Liver (tissue), 9 donors: ENCODE data around the gene CALML6. TPM values are rescaled to one million over a fixed set of nuclear protein-coding genes. Genes with fewer than 3 reads are reported as not detected.

Source experiments
- DNase-seq: peaks from one replicate; pipeline ENCODE4 v3.0.0-alpha.2; 2017; ENCODE audit warnings: low spot score
- H3K27ac ChIP-seq, 2 donors: one replicate each; pipeline ENCODE4 v1.7.0; 2013; ENCODE audit warnings: inconsistent platforms in 2 of 2, low read length in 2 of 2, control low read depth in 1 of 2, low read depth in 1 of 2, mild to moderate bottlenecking in 1 of 2
- H3K27me3 ChIP-seq, 4 donors: one replicate each; pipeline versions ENCODE4 v1.6.1 to v1.7.0; 2013; ENCODE audit warnings: low read length in 3 of 4, inconsistent platforms in 1 of 4, mild to moderate bottlenecking in 1 of 4, moderate library complexity in 1 of 4; ENCODE audit not compliant: control insufficient read depth in 4 of 4, insufficient read depth in 4 of 4
- H3K36me3 ChIP-seq, 4 donors: one replicate each; pipeline versions ENCODE4 v1.6.1 to v1.7.0; 2013; ENCODE audit warnings: low read length in 3 of 4, mild to moderate bottlenecking in 3 of 4, low read depth in 1 of 4, moderate library complexity in 1 of 4; ENCODE audit not compliant: control insufficient read depth in 4 of 4, insufficient read depth in 3 of 4
- H3K4me1 ChIP-seq, 4 donors: one replicate each; pipeline versions ENCODE4 v1.6.1 to v1.7.0; 2013; ENCODE audit warnings: low read length in 3 of 4, mild to moderate bottlenecking in 3 of 4, moderate library complexity in 1 of 4; ENCODE audit not compliant: control insufficient read depth in 4 of 4, insufficient read depth in 4 of 4
- H3K4me3 ChIP-seq, 3 donors: one replicate each; pipeline versions ENCODE4 v1.6.1 to v1.7.0; 2013; ENCODE audit warnings: low read length in 3 of 3, control low read depth in 1 of 3, low read depth in 1 of 3, mild to moderate bottlenecking in 1 of 3
- H3K9ac ChIP-seq, 2 donors: one replicate each; pipeline ENCODE4 v1.7.0; 2013; ENCODE audit warnings: low read length in 2 of 2, mild to moderate bottlenecking in 2 of 2, moderate library complexity in 2 of 2, control low read depth in 1 of 2, low read depth in 1 of 2
- H3K9me3 ChIP-seq, 4 donors: one replicate each; pipeline versions ENCODE4 v1.6.1 to v1.7.0; 2013; ENCODE audit warnings: low read length in 3 of 4; ENCODE audit not compliant: control insufficient read depth in 4 of 4
- EGR1 ChIP-seq, 2 donors: IDR thresholded peaks; 2 replicates each; pipeline ENCODE4 v1.6.1; 2016 to 2018; ENCODE audit warnings: antibody characterized with exemption in 2 of 2, low read depth in 2 of 2
- FOXA1 ChIP-seq: IDR thresholded peaks from 2 replicates; pipeline ENCODE4 v1.6.1; 2016; ENCODE audit warnings: antibody characterized with exemption
- FOXA2 ChIP-seq: IDR thresholded peaks from 2 replicates; pipeline ENCODE4 v1.6.1; 2016; ENCODE audit warnings: antibody characterized with exemption
- GABPA ChIP-seq, 2 donors: IDR thresholded peaks in 1 of 2; conservative IDR thresholded peaks in 1 of 2; 2 replicates each; pipeline ENCODE4 v1.6.1; 2016; ENCODE audit warnings: antibody characterized with exemption in 2 of 2, mild to moderate bottlenecking in 1 of 2, moderate library complexity in 1 of 2
- HNF4A ChIP-seq, 2 donors: conservative IDR thresholded peaks; 2 replicates each; pipeline ENCODE4 v1.6.1; 2016; ENCODE audit warnings: antibody characterized with exemption in 2 of 2, mild to moderate bottlenecking in 2 of 2
- HNF4G ChIP-seq: IDR thresholded peaks from 2 replicates; pipeline ENCODE4 v1.6.1; 2016; ENCODE audit warnings: antibody characterized with exemption
- MAX ChIP-seq: IDR thresholded peaks from 2 replicates; pipeline ENCODE4 v1.6.1; 2016; ENCODE audit warnings: antibody characterized with exemption
- NR2F2 ChIP-seq: IDR thresholded peaks from 2 replicates; pipeline ENCODE4 v1.6.1; 2016; ENCODE audit warnings: antibody characterized with exemption
- RAD21 ChIP-seq, 2 donors: IDR thresholded peaks; 2 replicates each; pipeline ENCODE4 v1.6.1; 2016; ENCODE audit warnings: antibody characterized with exemption in 2 of 2, mild to moderate bottlenecking in 2 of 2
- SP1 ChIP-seq: IDR thresholded peaks from 2 replicates; pipeline ENCODE4 v1.6.1; 2018; ENCODE audit warnings: antibody characterized with exemption, mild to moderate bottlenecking
- TAF1 ChIP-seq: conservative IDR thresholded peaks from 2 replicates; pipeline ENCODE4 v1.6.1; 2016; ENCODE audit warnings: antibody characterized with exemption, mild to moderate bottlenecking
- YY1 ChIP-seq: IDR thresholded peaks from 2 replicates; pipeline ENCODE4 v1.6.1; 2016; ENCODE audit warnings: antibody characterized with exemption, mild to moderate bottlenecking
- WGBS: extraction: QIAGEN DNeasy Blood & Tissue Kit; methylation state at CpG from one replicate; pipeline ENCODE4 v1.1.7; 2013; 5-methylcytosine and 5-hydroxymethylcytosine counted together
- polyA plus RNA-seq, 2 donors: library from polyadenylated mRNA; stranded (reverse) in 1 of 2; unstranded in 1 of 2; fragments of 200-250 nt in 1 of 2; fragments of >200 nt in 1 of 2; fragmentation: Nextera tagmentation in 1 of 2; extraction: Ambion mirVana in 1 of 2; gene quantifications; one replicate each; pipeline versions ENCODE4 v1.2.1 to v1.2.3, GENCODE V29; 2013 to 2015
- total RNA-seq, 2 donors: library from RNA; depleted of rRNA; stranded (reverse); fragments of >200 nt; gene quantifications; one replicate each; pipeline ENCODE4 v1.2.3, GENCODE V29; 2014
- TF ChIP-seq, protein P1 (sequence below): IDR thresholded peaks from 2 replicates; pipeline ENCODE4 v1.6.1; 2016; ENCODE audit warnings: antibody characterized with exemption, mild to moderate bottlenecking
- TF ChIP-seq, protein P2 (sequence below): fragments of 150-350 bp; IDR thresholded peaks from 2 replicates; pipeline ENCODE4 v1.5.1; 2017; ENCODE audit warnings: improper control_type of control experiment, low read depth, low read length; ENCODE audit not compliant: missing input control
- donor health status: healthy.
- donor health status: healthy.
- donor health status: healthy.
- donor health status: healthy.
- donor health status: healthy.

CALML6 gene
- total and polyA plus RNA-seq, 4 donors = 0.15 to 0.67 (median 0.47) TPM; not detected in 1

GRCh38 chr1:1938276-1938573, 23.2 kb downstream of the CALML6 start (continued):
- TF ChIP-seq, protein P1, sequence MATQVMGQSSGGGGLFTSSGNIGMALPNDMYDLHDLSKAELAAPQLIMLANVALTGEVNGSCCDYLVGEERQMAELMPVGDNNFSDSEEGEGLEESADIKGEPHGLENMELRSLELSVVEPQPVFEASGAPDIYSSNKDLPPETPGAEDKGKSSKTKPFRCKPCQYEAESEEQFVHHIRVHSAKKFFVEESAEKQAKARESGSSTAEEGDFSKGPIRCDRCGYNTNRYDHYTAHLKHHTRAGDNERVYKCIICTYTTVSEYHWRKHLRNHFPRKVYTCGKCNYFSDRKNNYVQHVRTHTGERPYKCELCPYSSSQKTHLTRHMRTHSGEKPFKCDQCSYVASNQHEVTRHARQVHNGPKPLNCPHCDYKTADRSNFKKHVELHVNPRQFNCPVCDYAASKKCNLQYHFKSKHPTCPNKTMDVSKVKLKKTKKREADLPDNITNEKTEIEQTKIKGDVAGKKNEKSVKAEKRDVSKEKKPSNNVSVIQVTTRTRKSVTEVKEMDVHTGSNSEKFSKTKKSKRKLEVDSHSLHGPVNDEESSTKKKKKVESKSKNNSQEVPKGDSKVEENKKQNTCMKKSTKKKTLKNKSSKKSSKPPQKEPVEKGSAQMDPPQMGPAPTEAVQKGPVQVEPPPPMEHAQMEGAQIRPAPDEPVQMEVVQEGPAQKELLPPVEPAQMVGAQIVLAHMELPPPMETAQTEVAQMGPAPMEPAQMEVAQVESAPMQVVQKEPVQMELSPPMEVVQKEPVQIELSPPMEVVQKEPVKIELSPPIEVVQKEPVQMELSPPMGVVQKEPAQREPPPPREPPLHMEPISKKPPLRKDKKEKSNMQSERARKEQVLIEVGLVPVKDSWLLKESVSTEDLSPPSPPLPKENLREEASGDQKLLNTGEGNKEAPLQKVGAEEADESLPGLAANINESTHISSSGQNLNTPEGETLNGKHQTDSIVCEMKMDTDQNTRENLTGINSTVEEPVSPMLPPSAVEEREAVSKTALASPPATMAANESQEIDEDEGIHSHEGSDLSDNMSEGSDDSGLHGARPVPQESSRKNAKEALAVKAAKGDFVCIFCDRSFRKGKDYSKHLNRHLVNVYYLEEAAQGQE = no peak
- TF ChIP-seq, protein P2, sequence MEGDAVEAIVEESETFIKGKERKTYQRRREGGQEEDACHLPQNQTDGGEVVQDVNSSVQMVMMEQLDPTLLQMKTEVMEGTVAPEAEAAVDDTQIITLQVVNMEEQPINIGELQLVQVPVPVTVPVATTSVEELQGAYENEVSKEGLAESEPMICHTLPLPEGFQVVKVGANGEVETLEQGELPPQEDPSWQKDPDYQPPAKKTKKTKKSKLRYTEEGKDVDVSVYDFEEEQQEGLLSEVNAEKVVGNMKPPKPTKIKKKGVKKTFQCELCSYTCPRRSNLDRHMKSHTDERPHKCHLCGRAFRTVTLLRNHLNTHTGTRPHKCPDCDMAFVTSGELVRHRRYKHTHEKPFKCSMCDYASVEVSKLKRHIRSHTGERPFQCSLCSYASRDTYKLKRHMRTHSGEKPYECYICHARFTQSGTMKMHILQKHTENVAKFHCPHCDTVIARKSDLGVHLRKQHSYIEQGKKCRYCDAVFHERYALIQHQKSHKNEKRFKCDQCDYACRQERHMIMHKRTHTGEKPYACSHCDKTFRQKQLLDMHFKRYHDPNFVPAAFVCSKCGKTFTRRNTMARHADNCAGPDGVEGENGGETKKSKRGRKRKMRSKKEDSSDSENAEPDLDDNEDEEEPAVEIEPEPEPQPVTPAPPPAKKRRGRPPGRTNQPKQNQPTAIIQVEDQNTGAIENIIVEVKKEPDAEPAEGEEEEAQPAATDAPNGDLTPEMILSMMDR = no peak
- TF ChIP-seq TAF1 (no peak), SP1 (no peak), FOXA2 (no peak), FOXA1 (no peak)

GRCh38 chr1:1938613-1939295, 23.7 kb downstream of the CALML6 start:
- peaks cover 2 to 16% (median 6%) of the 10 kb centered on the region in 4 donors for H3K4me1 ChIP-seq
- H3K27ac ChIP-seq = no peak overlapping the region
- no peaks in the 10 kb centered on the region for H3K9me3 ChIP-seq
- no peak overlapping the region for H3K4me3 ChIP-seq
- no peak for TF ChIP-seq YY1
- no peak for TF ChIP-seq GABPA (IDR thresholded peaks at IDR 0.05 in 1 of 2, conservative IDR thresholded peaks at IDR 0.05 in 1 of 2)
- no peak for TF ChIP-seq HNF4G
- TF ChIP-seq, protein P1 = no peak
- no peak for TF ChIP-seq FOXA2
- no peak for TF ChIP-seq FOXA1
- no peak for TF ChIP-seq MAX
- no peak for TF ChIP-seq EGR1 (IDR thresholded peaks at IDR 0.05; ENCODE audit: low read depth in 2 of 2)
- no peak for TF ChIP-seq NR2F2
- TF ChIP-seq HNF4A (conservative IDR thresholded peaks at IDR 0.05) = no peak
- no peak for TF ChIP-seq RAD21 (IDR thresholded peaks at IDR 0.05)
- WGBS = 87% methylated on average over 24 of the region's 24 CpGs
- H3K9ac ChIP-seq = no peak overlapping the region
- no peaks in the 10 kb centered on the region for H3K27me3 ChIP-seq
- DNase-seq = no peak
- H3K36me3 ChIP-seq = no peaks in the 10 kb centered on the region
